ENCODE results near the gene RAB11FIP2.

- no peak for TF ChIP-seq BHLHE40 (IDR thresholded peaks at IDR 0.05; ENCODE audit: borderline replicate concordance)
- no peak for TF ChIP-seq FOXA1 (IDR thresholded peaks at IDR 0.05)
- no peak for TF ChIP-seq SUZ12 (IDR thresholded peaks at IDR 0.05)
- no peak for TF ChIP-seq PKNOX1 (IDR thresholded peaks at IDR 0.05)
- TF ChIP-seq FOXM1 (IDR thresholded peaks at IDR 0.05; ENCODE audit: borderline replicate concordance), result no peak
These were observed 80.8 kb downstream of the RAB11FIP2 start for GRCh38 chr10:117965984-117966383.

Measured in HEK293T (cell line).